CD4-positive, alpha-beta T cell (primary cell): ENCODE data around the gene DTX3. TPM values are rescaled to one million over a fixed set of nuclear protein-coding genes. Genes with fewer than 3 reads are reported as not detected.

Experiments used
- total RNA-seq, 174 experiments: library from RNA in 2 of 174; stranded (reverse) in 2 of 174; gene quantifications; one replicate each; pipeline ENCODE4 v1.2.3 and lab custom pipeline; 2021 to 2026

The DTX3 gene
- total RNA-seq, 2 experiments from 2014 or later, result 28.6 to 29.4 TPM

Other genes with a start within 250 kb of the DTX3 start
- gene R3HDM2, start 173.8 kb upstream of the DTX3 start, total RNA-seq, result 100 to 1,000 TPM; 106 to 115 TPM
- gene INHBC, start 170.0 kb upstream of the DTX3 start, total RNA-seq, result under 1 TPM; 0.20 to 0.33 TPM
- not detected for gene INHBE, start 149.5 kb upstream of the DTX3 start, total RNA-seq
- gene GLI1, start 145.0 kb upstream of the DTX3 start, total RNA-seq, result under 1 TPM; 0.31 to 0.85 TPM
- gene ARHGAP9, start 125.0 kb upstream of the DTX3 start, total RNA-seq, result 100 to 1,000 TPM; 354 to 370 TPM
- 100 to 1,000 TPM; 203 to 204 TPM for gene MARS1, start 116.8 kb upstream of the DTX3 start, total RNA-seq
- 100 to 1,000 TPM; 145 TPM for gene DDIT3, start 84.3 kb upstream of the DTX3 start, total RNA-seq
- 10 to 100 TPM; 72.4 to 74.7 TPM for gene MBD6, start 82.0 kb upstream of the DTX3 start, total RNA-seq
- 10 to 100 TPM; 39.6 TPM for gene DCTN2, start 57.6 kb upstream of the DTX3 start, total RNA-seq
- under 1 TPM; 0.39 to 0.47 TPM for gene KIF5A, start 54.8 kb upstream of the DTX3 start, total RNA-seq
- 10 to 100 TPM; 15.1 to 17.3 TPM for gene PIP4K2C, start 13.6 kb upstream of the DTX3 start, total RNA-seq
- gene ARHGEF25, start 6.6 kb downstream of the DTX3 start, total RNA-seq, result under 1 TPM; 0.25 to 0.27 TPM
- gene B4GALNT1, start 28.4 kb downstream of the DTX3 start, total RNA-seq, result not detected
- 100 to 1,000 TPM; 108 to 112 TPM for gene OS9, start 89.3 kb downstream of the DTX3 start, total RNA-seq
- 10 to 100 TPM; 21.0 to 21.2 TPM for gene AGAP2, start 133.9 kb downstream of the DTX3 start, total RNA-seq
- gene TSPAN31, start 140.2 kb downstream of the DTX3 start, total RNA-seq, result 10 to 100 TPM; 10.3 to 10.7 TPM
- gene CDK4, start 147.5 kb downstream of the DTX3 start, total RNA-seq, result 10 to 100 TPM in 1 of 2 experiments, 1 to 10 TPM in 1; 8.7 to 10.8 TPM
- gene MARCHF9, start 150.3 kb downstream of the DTX3 start, total RNA-seq, result 10 to 100 TPM; 39.9 to 40.8 TPM
- gene CYP27B1, start 162.3 kb downstream of the DTX3 start, total RNA-seq, result 1 to 10 TPM; 1.0 to 1.4 TPM
- 10 to 100 TPM in 1 of 2 experiments, 1 to 10 TPM in 1; 9.3 to 12.0 TPM for gene METTL1, start 167.3 kb downstream of the DTX3 start, total RNA-seq
- gene EEF1AKMT3, start 167.8 kb downstream of the DTX3 start, total RNA-seq, result 1 to 10 TPM; 1.1 to 1.4 TPM
- 10 to 100 TPM; 25.8 to 26.9 TPM for gene TSFM, start 178.0 kb downstream of the DTX3 start, total RNA-seq
- gene AVIL, start 213.9 kb downstream of the DTX3 start, total RNA-seq, result 1 to 10 TPM in 1 of 2 experiments, under 1 TPM in 1; 0.60 to 1.2 TPM
- 10 to 100 TPM; 86.2 to 86.4 TPM for gene CTDSP2, start 241.9 kb downstream of the DTX3 start, total RNA-seq